OCI-LY7 (cell line): ENCODE data around the gene AMY1A. TPM values are rescaled to one million over a fixed set of nuclear protein-coding genes. Genes with fewer than 3 reads are reported as not detected.
"Not testable (repeated sequence)": the region's sequence is repeated elsewhere in the genome, so short reads cannot be mapped to it uniquely, and the experiment has no call there.

ENCODE experiments used
- BruUV-seq: library from RNA; stranded (reverse); fragments of 400-500 nt; replicated peaks from 2 replicates; lab custom pipeline; 2021; lab: Mats Ljungman, UMichigan
- CTCF ChIA-PET: fragments of 300-600 bp; sonication (Branson Sonifier 250); formaldehyde crosslinking; loops from one replicate; lab custom pipeline; 2022; ENCODE audit warnings: antibody characterized with exemption; ENCODE audit not compliant: unreplicated experiment; lab: Charles Lee
- POLR2A ChIA-PET: fragments of 300-600 bp; sonication (Branson Sonifier 250); formaldehyde crosslinking; loops from one replicate; lab custom pipeline; 2022; ENCODE audit warnings: antibody characterized with exemption; lab: Charles Lee
- DNase-seq: peaks from one replicate; pipeline ENCODE4 v3.0.0-alpha.2; 2015; ENCODE audit warnings: low spot score
- H2AFZ ChIP-seq: fragments of 200-600 bp; sonication (generic), shearing (Covaris generic); 2 replicates; pipeline ENCODE4 v1.6.1; 2014; ENCODE audit warnings: mild to moderate bottlenecking, antibody characterized with exemption, low read length, moderate library complexity
- H3K27ac ChIP-seq: fragments of 200-600 bp; sonication (generic); 2 replicates; pipeline ENCODE4 v1.5.1; 2014; ENCODE audit warnings: mixed run types, low read depth, mild to moderate bottlenecking, moderate library complexity, low read length, inconsistent platforms; ENCODE audit not compliant: poor library complexity, severe bottlenecking
- H3K36me3 ChIP-seq: fragments of 200-600 bp; sonication (generic); 2 replicates; pipeline ENCODE4 v1.6.1; 2014; ENCODE audit warnings: mild to moderate bottlenecking, antibody characterized with exemption, low read length, moderate library complexity, mixed read lengths; ENCODE audit not compliant: insufficient read depth
- H3K4me1 ChIP-seq: fragments of 200-600 bp; sonication (generic); 2 replicates; pipeline ENCODE4 v1.5.1; 2014; ENCODE audit warnings: mild to moderate bottlenecking, low read length; ENCODE audit not compliant: insufficient read depth, poor library complexity, severe bottlenecking
- H3K4me2 ChIP-seq: fragments of 200-600 bp; sonication (generic); 2 replicates; pipeline ENCODE4 v1.6.1; 2014; ENCODE audit warnings: mild to moderate bottlenecking, low read length
- H3K4me3 ChIP-seq: fragments of 200-600 bp; sonication (generic); 2 replicates; pipeline ENCODE4 v1.5.1; 2014; ENCODE audit warnings: mild to moderate bottlenecking, low read depth, low read length; ENCODE audit not compliant: poor library complexity, severe bottlenecking
- H3K79me2 ChIP-seq: fragments of 200-600 bp; sonication (generic); 2 replicates; pipeline ENCODE4 v1.6.1; 2016; ENCODE audit warnings: low read depth, mild to moderate bottlenecking, low read length, moderate library complexity, mixed read lengths; ENCODE audit not compliant: insufficient read depth
- H3K9me2 ChIP-seq: fragments of 200-600 bp; sonication (generic); 2 replicates; pipeline ENCODE4 v1.6.1; 2016; ENCODE audit warnings: mild to moderate bottlenecking, low read length, mixed read lengths; ENCODE audit not compliant: insufficient read depth
- H3K9me3 ChIP-seq: fragments of 200-600 bp; sonication (generic); 2 replicates; pipeline ENCODE4 v1.6.1; 2014; ENCODE audit warnings: mild to moderate bottlenecking, mixed run types, low read length, mixed read lengths
- H4K20me1 ChIP-seq: fragments of 200-600 bp; sonication (generic); 2 replicates; pipeline ENCODE4 v1.6.1; 2014; ENCODE audit warnings: mild to moderate bottlenecking, antibody characterized with exemption, low read length, moderate library complexity, mixed read lengths; ENCODE audit not compliant: insufficient read depth
- intact Hi-C: fragments of 100-400 bp; cut with micrococcal nuclease; formaldehyde crosslinking; loops from one replicate; pipeline ENCODE4 v1.10.0; 2022; ENCODE audit not compliant: unreplicated experiment
- small RNA-seq: library from RNA; depleted of rRNA; stranded (forward); fragments of <200 nt; gene quantifications from one replicate; pipeline ENCODE3, GENCODE V24; 2014
- total RNA-seq, 2 experiments: library from RNA; depleted of rRNA in 1 of 2; stranded (reverse); fragments of >200 nt in 1 of 2; shearing (Covaris generic) in 1 of 2; gene quantifications; 2 replicates each; pipeline ENCODE4 v1.2.3, GENCODE V29; 2014 to 2022

The AMY1A gene
- total RNA-seq, 2 experiments from 2014 or later: not detected

- POLR2A ChIA-PET, intact Hi-C loops, H4K20me1 ChIP-seq, H3K27ac ChIP-seq, H3K4me1 ChIP-seq, BruUV-seq, CTCF ChIA-PET, H3K4me3 ChIP-seq, H3K79me2 ChIP-seq, H2AFZ ChIP-seq, H3K9me3 ChIP-seq, DNase-seq, H3K36me3 ChIP-seq, H3K4me2 ChIP-seq, H3K9me2 ChIP-seq: not testable (repeated sequence)
Measured at GRCh38 chr1:103700669-103701068, 45.1 kb downstream of the AMY1A start.

GRCh38 chr1:103701256-103701655 lies 45.7 kb downstream of the AMY1A start:
- POLR2A ChIA-PET, H3K4me3 ChIP-seq, CTCF ChIA-PET, H3K27ac ChIP-seq, H3K4me2 ChIP-seq, H3K9me2 ChIP-seq, H2AFZ ChIP-seq, intact Hi-C loops, H3K4me1 ChIP-seq, H3K79me2 ChIP-seq, H3K36me3 ChIP-seq, H4K20me1 ChIP-seq, BruUV-seq, H3K9me3 ChIP-seq, DNase-seq: not testable (repeated sequence)

GRCh38 chr1:103707670-103708069 lies 52.1 kb downstream of the AMY1A start:
- H3K4me1 ChIP-seq, CTCF ChIA-PET, H3K4me3 ChIP-seq, H3K9me3 ChIP-seq, H3K27ac ChIP-seq, H4K20me1 ChIP-seq, H3K4me2 ChIP-seq, H2AFZ ChIP-seq, H3K79me2 ChIP-seq, intact Hi-C loops, BruUV-seq, H3K36me3 ChIP-seq, DNase-seq, H3K9me2 ChIP-seq, POLR2A ChIA-PET: not testable (repeated sequence)

- not testable (repeated sequence) for H4K20me1 ChIP-seq
Measured at GRCh38 chr1:103710381-103710780, 54.8 kb downstream of the AMY1A start.

More at GRCh38 chr1:103710381-103710780, 54.8 kb downstream of the AMY1A start:
- H3K4me3 ChIP-seq, H3K9me2 ChIP-seq, POLR2A ChIA-PET, H3K4me1 ChIP-seq, intact Hi-C loops, H3K9me3 ChIP-seq, H3K4me2 ChIP-seq, H3K79me2 ChIP-seq, H3K36me3 ChIP-seq, H2AFZ ChIP-seq, BruUV-seq, DNase-seq, CTCF ChIA-PET, H3K27ac ChIP-seq: not testable (repeated sequence)

Small RNA genes within 50 kb of the gene (small RNA-seq; reads per million reads assigned to genes)
- gene AC105272.1: not detected

Other genes with a start within 250 kb of the AMY1A start
- 20.1 and 22.6 TPM in 2 replicates for gene RNPC3, start 130.1 kb upstream of the AMY1A start, total RNA-seq (2014; rRNA removed; shearing (Covaris generic))
- gene RNPC3, start 130.1 kb upstream of the AMY1A start, total RNA-seq (2022): 33.6 and 43.7 TPM in 2 replicates
- gene AMY2B, start 84.2 kb upstream of the AMY1A start, total RNA-seq (2014; rRNA removed; shearing (Covaris generic)): 3.4 and 5.7 TPM in 2 replicates
- gene AMY2B, start 84.2 kb upstream of the AMY1A start, total RNA-seq (2022): 5.1 and 5.7 TPM in 2 replicates
- gene AMY2A, start 38.3 kb upstream of the AMY1A start, total RNA-seq (2014; rRNA removed; shearing (Covaris generic)): not detected in 2 replicates
- gene AMY2A, start 38.3 kb upstream of the AMY1A start, total RNA-seq (2022): not detected in 2 replicates
- gene AMY1B, start 40.5 kb downstream of the AMY1A start, total RNA-seq (2014; rRNA removed; shearing (Covaris generic)): not detected in 2 replicates
- gene AMY1B, start 40.5 kb downstream of the AMY1A start, total RNA-seq (2022): not detected in 2 replicates
- gene AMY1C, start 94.1 kb downstream of the AMY1A start, total RNA-seq (2014; rRNA removed; shearing (Covaris generic)): not detected in 2 replicates
- not detected in 2 replicates for gene AMY1C, start 94.1 kb downstream of the AMY1A start, total RNA-seq (2022)